GM12864 (cell line): ENCODE data around the gene RAPGEF6.

Experiments
- DNase-seq: peaks from one replicate; pipeline ENCODE4 v3.0.0-alpha.2; 2011; ENCODE audit warnings: low read depth
- H3K4me3 ChIP-seq: 2 replicates; pipeline ENCODE4 v1.5.1; 2011; ENCODE audit warnings: mild to moderate bottlenecking, low read depth, low read length, control low read depth
- TF ChIP-seq, protein P1 (sequence below): IDR thresholded peaks from 2 replicates; pipeline ENCODE4 v1.5.1; 2011; ENCODE audit warnings: low read depth, mild to moderate bottlenecking, moderate library complexity, low read length, control low read depth, inconsistent platforms; ENCODE audit errors: missing control alignments

The RAPGEF6 gene

GRCh38 chr5:131634238-131634637, 791 bp downstream of the RAPGEF6 start:
- DNase-seq = no peak
- H3K4me3 ChIP-seq = peak overlapping the region; percentile 100
- TF ChIP-seq, protein P1, sequence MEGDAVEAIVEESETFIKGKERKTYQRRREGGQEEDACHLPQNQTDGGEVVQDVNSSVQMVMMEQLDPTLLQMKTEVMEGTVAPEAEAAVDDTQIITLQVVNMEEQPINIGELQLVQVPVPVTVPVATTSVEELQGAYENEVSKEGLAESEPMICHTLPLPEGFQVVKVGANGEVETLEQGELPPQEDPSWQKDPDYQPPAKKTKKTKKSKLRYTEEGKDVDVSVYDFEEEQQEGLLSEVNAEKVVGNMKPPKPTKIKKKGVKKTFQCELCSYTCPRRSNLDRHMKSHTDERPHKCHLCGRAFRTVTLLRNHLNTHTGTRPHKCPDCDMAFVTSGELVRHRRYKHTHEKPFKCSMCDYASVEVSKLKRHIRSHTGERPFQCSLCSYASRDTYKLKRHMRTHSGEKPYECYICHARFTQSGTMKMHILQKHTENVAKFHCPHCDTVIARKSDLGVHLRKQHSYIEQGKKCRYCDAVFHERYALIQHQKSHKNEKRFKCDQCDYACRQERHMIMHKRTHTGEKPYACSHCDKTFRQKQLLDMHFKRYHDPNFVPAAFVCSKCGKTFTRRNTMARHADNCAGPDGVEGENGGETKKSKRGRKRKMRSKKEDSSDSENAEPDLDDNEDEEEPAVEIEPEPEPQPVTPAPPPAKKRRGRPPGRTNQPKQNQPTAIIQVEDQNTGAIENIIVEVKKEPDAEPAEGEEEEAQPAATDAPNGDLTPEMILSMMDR = no peak

- TF ChIP-seq, protein P1 = no peak
- DNase-seq = no peak
- peak overlapping the region; percentile 100 for H3K4me3 ChIP-seq
Observed at GRCh38 chr5:131633830-131634229, 1.2 kb downstream of the RAPGEF6 start.

DNA sequence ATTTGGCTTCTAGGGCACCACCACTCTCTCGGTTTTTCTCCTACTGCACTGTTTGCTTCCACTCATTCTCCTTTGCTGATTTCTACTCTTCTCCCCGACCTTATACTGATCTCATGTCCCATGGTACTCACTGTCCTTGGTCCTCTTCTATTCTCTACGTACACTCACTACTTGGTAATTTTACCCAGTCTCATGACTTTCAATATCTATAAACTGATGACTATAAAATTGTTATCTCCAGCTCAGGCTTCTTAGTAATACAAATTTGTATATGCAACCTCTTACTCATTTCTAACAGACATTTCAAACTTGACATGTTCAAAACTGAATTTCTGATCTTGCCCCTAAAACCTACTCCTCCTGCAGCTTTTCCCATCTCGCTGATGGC, 4.1 kb downstream of the RAPGEF6 start:
- TF ChIP-seq, protein P1 = no peak
- H3K4me3 ChIP-seq = no peak overlapping the region; the same call in 1 of the 2 replicates
- no peak for DNase-seq

GRCh38 chr5:131630208-131630962, 4.6 kb downstream of the RAPGEF6 start:
- TF ChIP-seq, protein P1 = no peak

GRCh38 chr5:131628990-131629389, 6.0 kb downstream of the RAPGEF6 start:
- DNase-seq = no peak
- H3K4me3 ChIP-seq = no peak overlapping the region
- TF ChIP-seq, protein P1 = no peak

More at GRCh38 chr5:131630208-131630962, 4.6 kb downstream of the RAPGEF6 start:
- DNase-seq = no peak
- no peak overlapping the region for H3K4me3 ChIP-seq

- no peak overlapping the region for H3K4me3 ChIP-seq
- DNase-seq = no peak
- TF ChIP-seq, protein P1 = no peak
Observed at GRCh38 chr5:131627207-131627865, 7.7 kb downstream of the RAPGEF6 start.
